ES-I3 (cell line): ENCODE results near the gene CACHD1.
A peak's percentile ranks its signal among the peaks of the same experiment; 100 is the strongest.
"Not testable (repeated sequence)": the region's sequence is repeated elsewhere in the genome, so short reads cannot be mapped to it uniquely, and the experiment has no call there.

Source experiments
- H3K36me3 ChIP-seq: 2 replicates; pipeline ENCODE4 v1.6.1; 2013; ENCODE audit warnings: mild to moderate bottlenecking, low read length, control low read depth, moderate library complexity; ENCODE audit not compliant: insufficient read depth
- H3K4me1 ChIP-seq: 2 replicates; pipeline ENCODE4 v1.6.1; 2013; ENCODE audit warnings: mild to moderate bottlenecking, control low read depth, low read length; ENCODE audit not compliant: insufficient read depth
- H3K9ac ChIP-seq: 2 replicates; pipeline ENCODE4 v1.6.1; 2013; ENCODE audit warnings: low read depth, mild to moderate bottlenecking, low read length, moderate library complexity
- H3K9me3 ChIP-seq: 2 replicates; pipeline ENCODE4 v1.6.1; 2013; ENCODE audit warnings: mild to moderate bottlenecking, low read length, moderate library complexity; ENCODE audit not compliant: control insufficient read depth, insufficient read depth

The CACHD1 gene

GRCh38 chr1:64496606-64497005 is 26.7 kb downstream of the CACHD1 start:
- no peak overlapping the region for H3K9ac ChIP-seq
- no peaks in the 10 kb centered on the region for H3K36me3 ChIP-seq
- peaks cover 58% of the 10 kb centered on the region for H3K4me1 ChIP-seq
- no peaks in the 10 kb centered on the region for H3K9me3 ChIP-seq

- Histone ChIP-seq H3K36me3 (no peaks in the 10 kb centered on the region), H3K9ac (no peak overlapping the region), H3K9me3 (no peaks in the 10 kb centered on the region), H3K4me1 (peaks cover 61% of the 10 kb centered on the region)
Observed at GRCh38 chr1:64497088-64497883, 27.4 kb downstream of the CACHD1 start.

DNA sequence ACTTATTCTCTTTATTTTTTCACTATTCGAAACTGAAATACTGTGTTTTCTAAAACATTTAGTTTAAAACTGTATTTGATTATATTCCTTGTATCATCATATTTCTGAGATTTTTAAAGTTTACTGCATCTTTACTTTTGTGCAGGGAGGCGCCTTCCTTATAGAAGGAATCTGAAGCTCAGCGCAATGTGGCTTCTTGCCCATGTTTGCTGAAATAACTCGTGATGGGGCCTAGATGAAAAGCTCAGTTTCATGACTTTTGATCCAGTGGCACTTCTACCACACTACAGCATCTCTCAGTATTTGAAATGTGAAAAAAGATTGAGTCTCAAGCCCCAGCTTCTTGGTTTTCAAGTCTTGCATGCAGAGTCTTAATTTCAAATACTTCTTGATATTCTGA is 28.4 kb downstream of the CACHD1 start:
- Histone ChIP-seq H3K9me3 (no peaks in the 10 kb centered on the region), H3K9ac (no peak overlapping the region), H3K4me1 (peaks cover 59% of the 10 kb centered on the region)

DNA sequence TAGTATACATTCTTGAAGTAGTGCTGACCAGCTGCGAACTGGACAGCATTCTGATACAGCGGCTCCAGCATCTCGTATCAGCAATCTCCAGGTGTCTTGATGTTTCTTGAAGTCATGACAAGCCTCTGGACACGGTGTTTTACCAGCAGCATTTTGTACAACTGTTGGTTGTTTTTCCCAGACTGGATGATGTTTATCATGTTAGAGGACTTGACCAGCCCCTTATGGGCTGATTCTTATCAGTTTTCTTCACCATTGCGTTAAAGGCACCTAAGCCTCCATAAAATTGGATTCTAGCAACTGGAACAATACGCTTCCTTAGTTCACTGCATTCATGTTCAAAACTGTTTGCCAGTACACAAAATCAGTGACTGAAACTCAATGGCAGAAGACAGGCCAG is 29.1 kb downstream of the CACHD1 start:
- Histone ChIP-seq H3K4me1 (peaks cover 59% of the 10 kb centered on the region), H3K9ac (no peak overlapping the region), H3K9me3 (no peaks in the 10 kb centered on the region)

More for the DNA sequence above, 28.4 kb downstream of the CACHD1 start:
- no peaks in the 10 kb centered on the region for H3K36me3 ChIP-seq

GRCh38 chr1:64499966-64500365 is 30.0 kb downstream of the CACHD1 start:
- Histone ChIP-seq H3K4me1 (peaks cover 57% of the 10 kb centered on the region), H3K36me3 (no peaks in the 10 kb centered on the region), H3K9me3 (no peaks in the 10 kb centered on the region), H3K9ac (no peak overlapping the region)

More for the DNA sequence above, 29.1 kb downstream of the CACHD1 start:
- H3K36me3 ChIP-seq = no peaks in the 10 kb centered on the region

GRCh38 chr1:64502083-64502482 is 32.2 kb downstream of the CACHD1 start:
- Histone ChIP-seq H3K36me3 (no peaks in the 10 kb centered on the region), H3K9ac (no peak overlapping the region), H3K4me1 (peaks cover 48% of the 10 kb centered on the region), H3K9me3 (no peaks in the 10 kb centered on the region)

DNA sequence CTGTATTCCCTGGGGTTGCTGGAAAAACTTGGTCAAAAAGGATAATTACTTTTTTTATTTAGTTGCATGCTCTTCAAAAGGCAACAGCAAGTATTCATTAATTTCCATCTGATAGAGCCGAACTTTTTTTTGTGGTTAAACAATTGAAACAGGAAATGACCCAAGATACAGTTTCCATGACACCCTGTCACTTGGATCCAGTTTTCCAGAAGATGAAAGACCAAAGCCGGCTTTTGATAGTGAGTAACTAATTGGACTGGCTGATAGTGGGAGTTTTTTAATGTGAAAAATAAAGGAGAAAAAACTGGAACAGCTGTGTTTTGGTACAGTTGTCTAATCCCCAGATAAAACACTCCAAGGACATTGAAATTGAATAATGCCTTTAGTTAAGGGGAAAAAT is 33.0 kb downstream of the CACHD1 start:
- Histone ChIP-seq H3K4me1 (peaks cover 47% of the 10 kb centered on the region), H3K9me3 (no peaks in the 10 kb centered on the region), H3K9ac (no peak overlapping the region), H3K36me3 (no peaks in the 10 kb centered on the region)

DNA sequence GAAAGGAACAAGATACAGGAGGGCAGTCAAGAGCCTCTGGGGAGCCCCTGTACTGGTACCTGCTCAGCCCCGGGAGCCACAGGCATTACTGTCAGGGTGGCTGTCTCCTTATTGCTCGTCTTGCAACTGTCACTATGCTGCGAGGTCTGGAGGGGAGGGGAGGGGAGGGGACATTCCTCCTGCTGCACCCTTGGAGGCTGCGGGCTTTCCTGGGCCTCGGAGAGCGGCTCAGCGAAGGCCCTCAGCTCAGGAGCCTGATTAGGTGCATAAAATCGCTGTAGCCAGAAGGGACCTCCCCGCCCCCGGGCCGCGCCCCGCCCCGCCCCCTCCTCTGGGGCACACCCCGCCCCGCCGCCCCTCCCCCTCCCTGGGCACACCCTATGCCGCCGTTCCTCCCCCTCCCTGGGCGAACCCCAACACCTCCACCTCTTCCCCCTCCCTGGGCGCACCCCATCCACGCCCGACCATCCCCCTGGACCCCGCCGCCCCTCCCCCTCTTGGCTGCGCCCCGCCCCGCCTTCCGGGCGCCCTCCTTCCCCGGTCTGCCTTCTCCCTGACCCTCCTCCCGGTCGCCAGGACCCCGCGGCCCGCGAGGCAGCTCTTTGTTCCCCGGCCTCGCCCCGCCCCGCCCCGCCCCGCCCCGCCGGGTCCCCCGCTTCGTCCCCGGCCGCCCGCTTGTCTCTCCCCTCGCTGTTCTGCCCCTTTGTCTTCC is 35.5 kb downstream of the CACHD1 start:
- Histone ChIP-seq H3K9ac (peak overlapping the region; percentile 52), H3K36me3 (no peaks in the 10 kb centered on the region), H3K4me1 (peaks cover 51% of the 10 kb centered on the region)

GRCh38 chr1:64505944-64506655 is 36.2 kb downstream of the CACHD1 start:
- no peaks in the 10 kb centered on the region for H3K36me3 ChIP-seq
- peaks cover 51% of the 10 kb centered on the region for H3K4me1 ChIP-seq
- no peaks in the 10 kb centered on the region for H3K9me3 ChIP-seq
- H3K9ac ChIP-seq = peak overlapping the region; percentile 52

More for the DNA sequence above, 35.5 kb downstream of the CACHD1 start:
- H3K9me3 ChIP-seq = no peaks in the 10 kb centered on the region

- Histone ChIP-seq H3K9ac (no peak overlapping the region), H3K9me3 (no peaks in the 10 kb centered on the region), H3K4me1 (peaks cover 42% of the 10 kb centered on the region), H3K36me3 (peaks cover 3% of the 10 kb centered on the region; the same call in 1 of the 2 replicates)
Observed at GRCh38 chr1:64508629-64509028, 38.7 kb downstream of the CACHD1 start.

- H3K36me3 ChIP-seq = peaks cover 3% of the 10 kb centered on the region; the same call in 1 of the 2 replicates
- H3K9me3 ChIP-seq = no peaks in the 10 kb centered on the region
- no peak overlapping the region for H3K9ac ChIP-seq
- peaks cover 44% of the 10 kb centered on the region for H3K4me1 ChIP-seq
Observed at GRCh38 chr1:64511044-64511443, 41.1 kb downstream of the CACHD1 start.

DNA sequence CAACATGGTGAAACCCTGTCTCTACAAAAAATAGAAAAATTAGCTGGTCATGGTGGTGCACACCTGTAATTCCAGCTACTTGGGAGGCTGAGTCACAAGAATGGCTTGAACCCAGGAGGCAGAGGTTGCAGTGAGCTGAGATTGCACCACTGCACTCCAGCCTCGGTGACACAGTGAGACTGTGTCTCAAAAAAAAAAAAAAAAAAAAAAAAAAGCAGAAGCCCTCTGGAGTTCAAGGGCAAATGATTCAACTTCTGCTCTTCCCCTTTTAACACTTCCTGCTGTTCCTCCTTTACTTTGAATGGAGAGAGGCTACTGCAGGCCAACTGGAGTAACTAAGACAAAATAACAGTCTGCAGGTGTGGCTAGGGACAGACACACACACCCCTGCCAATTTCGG is 42.3 kb downstream of the CACHD1 start:
- H3K9me3 ChIP-seq, H3K9ac ChIP-seq, H3K36me3 ChIP-seq: not testable (repeated sequence)
- H3K4me1 ChIP-seq = peaks cover 44% of the 10 kb centered on the region

- no peaks in the 10 kb centered on the region for H3K9me3 ChIP-seq
- no peak overlapping the region for H3K9ac ChIP-seq
- H3K36me3 ChIP-seq = peaks cover 3% of the 10 kb centered on the region; the same call in 1 of the 2 replicates
- H3K4me1 ChIP-seq = peaks cover 49% of the 10 kb centered on the region
Observed at GRCh38 chr1:64513545-64513944, 43.6 kb downstream of the CACHD1 start.

DNA sequence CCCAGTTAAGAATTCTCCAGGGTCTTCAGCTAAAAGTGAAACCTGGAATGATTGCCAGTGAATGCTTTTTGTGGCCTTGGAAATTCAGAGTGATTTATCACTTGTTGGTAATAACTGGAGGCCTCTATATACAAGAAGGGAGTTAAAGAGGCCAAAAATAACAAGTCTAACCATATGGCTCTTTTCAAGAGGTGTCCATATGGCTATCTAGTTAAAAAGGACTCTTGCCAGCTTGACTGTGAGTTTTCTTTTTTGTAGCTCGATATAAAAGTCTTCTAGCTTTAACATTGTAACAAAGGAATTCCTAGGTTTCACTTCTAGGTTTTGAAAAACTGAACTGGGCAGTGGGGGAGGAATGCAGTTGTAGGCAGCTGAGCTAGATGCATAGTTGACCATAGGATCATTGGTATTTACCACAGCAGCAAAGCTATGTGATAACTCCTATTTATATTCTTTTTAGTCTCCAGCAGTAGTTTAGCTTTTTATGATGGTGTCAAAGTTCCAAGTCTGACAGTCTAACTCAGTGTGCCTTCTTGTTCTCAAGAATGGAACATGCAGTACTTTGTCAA is 44.4 kb downstream of the CACHD1 start:
- Histone ChIP-seq H3K9me3 (no peaks in the 10 kb centered on the region), H3K4me1 (peaks cover 50% of the 10 kb centered on the region), H3K36me3 (peaks cover 3% of the 10 kb centered on the region; the same call in 1 of the 2 replicates), H3K9ac (no peak overlapping the region)
